HG02642 (cell line): ENCODE results near the gene RIBC2.
"Not testable (repeated sequence)": the region's sequence is repeated elsewhere in the genome, so short reads cannot be mapped to it uniquely, and the experiment has no call there.

Experiments used
- ATAC-seq: cut with Tn5 transposase; IDR thresholded peaks from one replicate; pipeline ENCODE4 v1.9.1; 2021; ENCODE audit warnings: mild to moderate bottlenecking; ENCODE audit not compliant: unreplicated experiment, poor library complexity

RIBC2 gene

GRCh38 chr22:45446216-45446615, 32.7 kb downstream of the RIBC2 start:
- no peak for ATAC-seq

- not testable (repeated sequence) for ATAC-seq
These were observed 34.1 kb downstream of the RIBC2 start for GRCh38 chr22:45447596-45447995.

GRCh38 chr22:45448431-45448830, 34.9 kb downstream of the RIBC2 start:
- ATAC-seq: no peak

- ATAC-seq: not testable (repeated sequence)
These were observed 35.9 kb downstream of the RIBC2 start for GRCh38 chr22:45449442-45449841.

GRCh38 chr22:45450101-45450785, 36.8 kb downstream of the RIBC2 start:
- ATAC-seq: no peak

- no peak for ATAC-seq
These were observed 37.6 kb downstream of the RIBC2 start for GRCh38 chr22:45450921-45451651.

GRCh38 chr22:45451972-45452371, 38.5 kb downstream of the RIBC2 start:
- ATAC-seq: no peak

- no peak for ATAC-seq
These were observed 39.3 kb downstream of the RIBC2 start for GRCh38 chr22:45452565-45453379.

GRCh38 chr22:45453764-45454163, 40.3 kb downstream of the RIBC2 start:
- ATAC-seq: no peak

GRCh38 chr22:45454275-45454674, 40.8 kb downstream of the RIBC2 start:
- no peak for ATAC-seq

- ATAC-seq: no peak
These were observed 41.7 kb downstream of the RIBC2 start for GRCh38 chr22:45455212-45455611.

- no peak for ATAC-seq
These were observed 42.1 kb downstream of the RIBC2 start for GRCh38 chr22:45455621-45456020.

- ATAC-seq: no peak
These were observed 43.3 kb downstream of the RIBC2 start for GRCh38 chr22:45456811-45457210.

- no peak for ATAC-seq
These were observed 45.0 kb downstream of the RIBC2 start for GRCh38 chr22:45458532-45458931.

GRCh38 chr22:45459235-45459634, 45.7 kb downstream of the RIBC2 start:
- ATAC-seq: no peak

- no peak for ATAC-seq
These were observed 47.0 kb downstream of the RIBC2 start for GRCh38 chr22:45460288-45461109.

- ATAC-seq: no peak
These were observed 48.7 kb downstream of the RIBC2 start for GRCh38 chr22:45462034-45462655.

- not testable (repeated sequence) for ATAC-seq
These were observed 50.2 kb downstream of the RIBC2 start for GRCh38 chr22:45463691-45464090.

- no peak for ATAC-seq
These were observed 52.1 kb downstream of the RIBC2 start for GRCh38 chr22:45465633-45466032.

GRCh38 chr22:45468872-45469271, 55.4 kb downstream of the RIBC2 start:
- no peak for ATAC-seq
